IMR-90 (cell line): Measurements from ENCODE around the gene KCNG3. TPM values are rescaled to one million over a fixed set of nuclear protein-coding genes. Genes with fewer than 3 reads are reported as not detected.

Experiments
- ATAC-seq: fragments of 200-7000 bp; cut with Tn5 transposase; 2 replicates; pipeline ENCODE4 v1.9.1; 2020; ENCODE audit warnings: low read depth, mild to moderate bottlenecking, moderate library complexity
- BruUV-seq: library from RNA; stranded (reverse); fragments of 400-500 nt; replicated peaks from 2 replicates; lab custom pipeline; 2021; lab: Mats Ljungman, UMichigan
- CTCF ChIA-PET: fragments of 300-600 bp; formaldehyde crosslinking; extraction: SDS; loops from one replicate; lab custom pipeline; 2021; ENCODE audit warnings: antibody characterized with exemption; lab: Yijun Ruan, JAX
- POLR2A ChIA-PET: fragments of 300-600 bp; sonication (Branson Sonifier 250); formaldehyde crosslinking; loops from one replicate; lab custom pipeline; 2022; ENCODE audit warnings: antibody characterized with exemption; ENCODE audit not compliant: unreplicated experiment; lab: Charles Lee
- DNase-seq: peaks from one replicate; pipeline ENCODE4 v3.0.0; 2013
- H2AFZ ChIP-seq: replicated peaks from 2 replicates; pipeline ENCODE3; 2013; ENCODE audit warnings: low read length, mild to moderate bottlenecking; ENCODE audit not compliant: poor library complexity
- H2AK5ac ChIP-seq: 2 replicates; pipeline ENCODE4 v1.6.1; 2013; ENCODE audit warnings: low read depth, low read length, inconsistent platforms
- H2AK9ac ChIP-seq: replicated peaks from 2 replicates; pipeline ENCODE3; 2013; ENCODE audit warnings: mild to moderate bottlenecking, low read depth, low read length, moderate library complexity; ENCODE audit not compliant: poor library complexity
- H2BK120ac ChIP-seq: 2 replicates; pipeline ENCODE4 v1.6.1; 2013; ENCODE audit warnings: low read depth, low read length, inconsistent platforms
- H2BK15ac ChIP-seq: 3 replicates; pipeline ENCODE4 v1.6.1; 2013; ENCODE audit warnings: low read depth, low read length, inconsistent platforms
- H2BK20ac ChIP-seq: 2 replicates; pipeline ENCODE4 v1.6.1; 2013; ENCODE audit warnings: low read depth, mild to moderate bottlenecking, inconsistent platforms, low read length, moderate library complexity
- H2BK5ac ChIP-seq: 2 replicates; pipeline ENCODE4 v1.6.1; 2013; ENCODE audit warnings: mild to moderate bottlenecking, low read depth, low read length, inconsistent platforms; ENCODE audit not compliant: poor library complexity, severe bottlenecking
- H3K14ac ChIP-seq: replicated peaks from 2 replicates; pipeline ENCODE4 v1.6.1; 2013; ENCODE audit warnings: low read depth, low read length, inconsistent platforms
- H3K18ac ChIP-seq: 2 replicates; pipeline ENCODE4 v1.6.1; 2013; ENCODE audit warnings: low read depth, low read length, control low read depth
- H3K23ac ChIP-seq: 2 replicates; pipeline ENCODE4 v1.6.1; 2013; ENCODE audit warnings: low read depth, low read length, inconsistent platforms
- H3K27ac ChIP-seq: 2 replicates; pipeline ENCODE4 v1.5.1; 2013; ENCODE audit warnings: mild to moderate bottlenecking, control low read depth, low read length; ENCODE audit not compliant: insufficient read depth
- H3K27me3 ChIP-seq: 2 replicates; pipeline ENCODE4 v1.6.1; 2013; ENCODE audit warnings: low read length; ENCODE audit not compliant: control insufficient read depth, insufficient read depth
- H3K36me3 ChIP-seq: 2 replicates; pipeline ENCODE4 v1.6.1; 2013; ENCODE audit warnings: low read length, mixed read lengths; ENCODE audit not compliant: control insufficient read depth, insufficient read depth
- H3K4ac ChIP-seq: 2 replicates; pipeline ENCODE4 v1.6.1; 2013; ENCODE audit warnings: low read depth, low read length, inconsistent platforms
- H3K4me1 ChIP-seq: 2 replicates; pipeline ENCODE4 v1.6.1; 2013; ENCODE audit warnings: low read length, mixed read lengths; ENCODE audit not compliant: control insufficient read depth, insufficient read depth
- H3K4me2 ChIP-seq: 2 replicates; pipeline ENCODE4 v1.6.1; 2013; ENCODE audit warnings: low read depth, mild to moderate bottlenecking, control low read depth, low read length, moderate library complexity
- H3K4me3 ChIP-seq: 2 replicates; pipeline ENCODE4 v1.5.1; 2013; ENCODE audit warnings: low read depth, mild to moderate bottlenecking, control low read depth, low read length, moderate library complexity; ENCODE audit not compliant: insufficient read depth
- H3K56ac ChIP-seq: 2 replicates; pipeline ENCODE4 v1.6.1; 2013; ENCODE audit warnings: low read length, inconsistent platforms; ENCODE audit not compliant: insufficient read depth; ENCODE audit errors: extremely low read depth
- H3K79me1 ChIP-seq, 2 experiments: 2 replicates each; pipeline ENCODE4 v1.6.1; 2013; ENCODE audit warnings: low read length in 2 of 2, inconsistent platforms in 1 of 2, low read depth in 1 of 2
- H3K9ac ChIP-seq: 2 replicates; pipeline ENCODE4 v1.6.1; 2013; ENCODE audit warnings: low read depth, low read length, control low read depth
- H3K9me1 ChIP-seq: 2 replicates; pipeline ENCODE4 v1.6.1; 2013; ENCODE audit warnings: low read length, inconsistent platforms; ENCODE audit not compliant: insufficient read depth
- H3K9me3 ChIP-seq: 2 replicates; pipeline ENCODE4 v1.6.1; 2013; ENCODE audit warnings: low read length; ENCODE audit not compliant: control insufficient read depth, insufficient read depth
- H4K20me1 ChIP-seq: 2 replicates; pipeline ENCODE4 v1.6.1; 2013; ENCODE audit warnings: low read length, inconsistent platforms; ENCODE audit not compliant: insufficient read depth
- H4K5ac ChIP-seq: 2 replicates; pipeline ENCODE4 v1.6.1; 2013; ENCODE audit warnings: mild to moderate bottlenecking, low read depth, low read length, control low read depth
- H4K8ac ChIP-seq, 2 experiments: 2 replicates each; pipeline ENCODE4 v1.6.1; 2013; ENCODE audit warnings: low read depth in 2 of 2, low read length in 2 of 2, control low read depth in 1 of 2, inconsistent platforms in 1 of 2
- H4K91ac ChIP-seq: 2 replicates; pipeline ENCODE4 v1.6.1; 2013; ENCODE audit warnings: low read depth, low read length, inconsistent platforms; ENCODE audit not compliant: insufficient read depth
- CHD1 ChIP-seq: IDR thresholded peaks from 2 replicates; pipeline ENCODE4 v1.6.1; 2012; ENCODE audit warnings: low read depth, low read length, improper control_type of control experiment
- FOS ChIP-seq: fragments of 150-350 bp; IDR thresholded peaks from 2 replicates; pipeline ENCODE4 v1.6.1; 2016; ENCODE audit warnings: low read depth, low read length
- MAFK ChIP-seq: IDR thresholded peaks from 2 replicates; pipeline ENCODE4 v1.6.1; 2012; ENCODE audit warnings: low read depth, low read length, improper control_type of control experiment
- MAZ ChIP-seq: IDR thresholded peaks from 2 replicates; pipeline ENCODE4 v1.6.1; 2012; ENCODE audit warnings: low read depth, mild to moderate bottlenecking, low read length, improper control_type of control experiment, moderate library complexity, borderline replicate concordance
- NFE2L2 ChIP-seq: fragments of 150-350 bp; IDR thresholded peaks from 2 replicates; pipeline ENCODE4 v1.6.1; 2016; ENCODE audit warnings: low read depth, mild to moderate bottlenecking, low read length
- POLR2A ChIP-seq: IDR thresholded peaks from 2 replicates; pipeline ENCODE4 v1.6.1; 2012; ENCODE audit warnings: mild to moderate bottlenecking, low read depth, low read length
- RCOR1 ChIP-seq: IDR thresholded peaks from 2 replicates; pipeline ENCODE4 v1.6.1; 2012; ENCODE audit warnings: mild to moderate bottlenecking, low read length, improper control_type of control experiment; ENCODE audit not compliant: insufficient replicate concordance
- RFX5 ChIP-seq: IDR thresholded peaks from 2 replicates; pipeline ENCODE4 v1.8.0; 2012; ENCODE audit warnings: low read depth, mild to moderate bottlenecking, low read length, moderate library complexity
- SMC3 ChIP-seq: fragments of 150-350 bp; IDR thresholded peaks from 2 replicates; pipeline ENCODE4 v1.6.1; 2016; ENCODE audit warnings: low read depth, mild to moderate bottlenecking, antibody characterized with exemption, low read length, moderate library complexity
- WGBS, 2 experiments: methylation state at CpG; one replicate each; pipeline versions ENCODE4 v1.1.5 to v1.1.7; 2013; ENCODE audit warnings: missing lambda C conversion rate in 2 of 2; ENCODE audit not compliant: insufficient read length in 1 of 2; ENCODE audit errors: extremely low coverage in 2 of 2; 5-methylcytosine and 5-hydroxymethylcytosine counted together
- dilution Hi-C: fragments of 300-500 bp; cut with HindIII; formaldehyde crosslinking; loops from one replicate; pipeline ENCODE4 v1.14.3; 2018; ENCODE audit warnings: low sequenced_read_pairs; ENCODE audit not compliant: unreplicated experiment
- in situ Hi-C: fragments of 300-500 bp; cut with MboI; formaldehyde crosslinking; loops from 3 replicates; pipeline ENCODE4 v1.14.3; 2019; ENCODE audit warnings: low sequenced_read_pairs, inconsistent platforms, mixed read lengths
- intact Hi-C: fragments of 100-400 bp; cut with micrococcal nuclease; formaldehyde crosslinking; loops from 2 replicates; pipeline ENCODE4 v1.10.0; 2022
- polyA plus RNA-seq, 3 experiments: library from polyadenylated mRNA; depleted of rRNA; stranded (reverse); fragments of >200 nt; gene quantifications; 2 replicates each; pipeline ENCODE4 v1.2.3, GENCODE V29; 2012; ENCODE audit warnings: low replicate concordance in 1 of 3
- total RNA-seq: library from RNA; depleted of rRNA; stranded (reverse); fragments of >200 nt; gene quantifications from 2 replicates; pipeline ENCODE4 v1.2.3, GENCODE V29; 2012
- TF ChIP-seq, protein P1 (sequence below): fragments of 150-350 bp; IDR thresholded peaks from 2 replicates; pipeline ENCODE4 v1.6.1; 2017; ENCODE audit warnings: mild to moderate bottlenecking, antibody characterized with exemption, low read length, low read depth
- TF ChIP-seq, protein P2 (sequence below): fragments of 150-350 bp; IDR thresholded peaks from 2 replicates; pipeline ENCODE4 v1.6.1; 2016; ENCODE audit warnings: low read depth, mild to moderate bottlenecking, low read length, moderate library complexity, borderline replicate concordance
- TF ChIP-seq, protein P3 (sequence below): conservative IDR thresholded peaks from 2 replicates; pipeline ENCODE4 v1.5.1; 2012; ENCODE audit warnings: mild to moderate bottlenecking, low read depth, low read length, improper control_type of control experiment

Gene KCNG3
- total and polyA plus RNA-seq, 2 of the 4 experiments (the other 2 are of a cell fraction) = under 0.01 TPM; not detected in 1

DNA sequence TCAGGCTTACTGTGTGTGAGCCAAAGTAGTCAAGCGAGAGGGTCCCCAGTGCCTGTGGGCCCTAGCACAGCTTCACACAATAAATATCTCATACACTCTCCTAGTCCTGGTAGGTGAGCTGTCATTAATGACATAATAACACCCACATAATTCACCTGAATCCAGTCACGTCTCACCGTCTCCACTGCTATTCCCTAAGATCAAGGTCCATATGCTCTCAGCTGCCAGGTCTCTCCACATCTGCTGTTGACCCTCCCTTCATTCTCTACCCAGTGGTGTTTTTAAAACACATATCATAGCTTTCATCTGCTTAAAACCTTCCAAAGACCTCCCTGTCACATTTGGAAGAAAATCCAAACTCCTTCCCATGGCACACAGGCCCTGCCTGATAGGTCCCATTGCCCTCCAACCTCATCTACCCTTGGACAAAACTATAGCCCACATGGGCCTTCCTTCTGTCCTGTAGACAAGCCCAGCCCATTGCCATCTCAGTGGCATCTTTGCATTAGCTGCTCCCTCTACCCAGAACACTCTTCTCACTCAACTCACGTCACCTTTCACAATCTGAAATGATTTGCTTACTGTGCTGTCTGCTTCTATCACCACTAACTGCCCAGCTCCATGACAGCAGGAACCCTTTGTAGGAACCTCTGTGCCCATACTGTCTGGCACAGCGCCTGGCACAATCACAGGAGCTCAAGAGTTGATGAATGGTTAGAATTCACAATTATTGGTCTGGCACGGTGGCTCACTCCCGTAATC lies 7.5 kb downstream of the KCNG3 start (continued):
- TF ChIP-seq, protein P1, sequence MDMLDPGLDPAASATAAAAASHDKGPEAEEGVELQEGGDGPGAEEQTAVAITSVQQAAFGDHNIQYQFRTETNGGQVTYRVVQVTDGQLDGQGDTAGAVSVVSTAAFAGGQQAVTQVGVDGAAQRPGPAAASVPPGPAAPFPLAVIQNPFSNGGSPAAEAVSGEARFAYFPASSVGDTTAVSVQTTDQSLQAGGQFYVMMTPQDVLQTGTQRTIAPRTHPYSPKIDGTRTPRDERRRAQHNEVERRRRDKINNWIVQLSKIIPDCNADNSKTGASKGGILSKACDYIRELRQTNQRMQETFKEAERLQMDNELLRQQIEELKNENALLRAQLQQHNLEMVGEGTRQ = no peak

DNA sequence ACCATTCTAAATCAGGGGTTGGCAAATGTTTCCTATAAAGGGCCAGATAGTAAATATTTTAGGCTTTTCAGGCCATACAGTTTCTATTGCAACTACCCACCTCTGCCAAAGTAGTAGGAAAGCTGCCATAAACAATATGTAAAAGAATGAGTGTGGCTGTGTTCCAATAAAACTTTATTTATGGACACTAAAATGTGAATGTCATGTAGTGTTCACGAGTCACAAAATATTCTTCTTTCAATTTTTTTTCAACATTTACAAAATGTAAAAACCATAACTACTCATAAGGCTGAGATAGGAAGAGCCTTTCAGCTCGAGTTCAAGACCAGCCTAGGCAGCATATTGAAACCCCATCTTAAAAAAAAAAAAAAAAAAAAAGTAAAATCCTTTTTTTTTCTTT lies 13.4 kb downstream of the KCNG3 start:
- Histone ChIP-seq H3K4me2 (no peak overlapping the region), H3K9me3 (no peaks in the 10 kb centered on the region), H3K27me3 (peaks cover 2% of the 10 kb centered on the region), H2AK5ac (no peak overlapping the region), H4K20me1 (no peaks in the 10 kb centered on the region), H4K91ac (no peak overlapping the region), H3K79me1 (no peaks in the 10 kb centered on the region), H3K18ac (no peak overlapping the region), H2AK9ac (no peak overlapping the region), H3K27ac (no peak overlapping the region), H4K8ac (no peak overlapping the region), H3K23ac (no peak overlapping the region), H2BK5ac (no peak overlapping the region), H4K5ac (no peak overlapping the region), H3K9me1 (no peaks in the 10 kb centered on the region), H2BK15ac (no peak overlapping the region), H3K4me3 (no peak overlapping the region), H3K4ac (no peak overlapping the region), H2AFZ (no peak overlapping the region), H3K9ac (no peak overlapping the region), H3K4me1 (no peaks in the 10 kb centered on the region), H3K14ac (no peak overlapping the region), H3K36me3 (no peaks in the 10 kb centered on the region), H2BK120ac (no peak overlapping the region), H3K56ac (no peak overlapping the region), H2BK20ac (no peak overlapping the region)
- DNase-seq = no peak
- dilution Hi-C loops = no loop called here
- intact Hi-C loops = no loop called here
- WGBS, 2 experiments = no CpG with 5 or more reads among the region's 2 CpGs
- no TSS peak for BruUV-seq
- no peak for ATAC-seq
- CTCF ChIA-PET = no interaction called here
- POLR2A ChIA-PET = no interaction called here
- in situ Hi-C loops = no loop called here
- TF ChIP-seq NFE2L2 = no peak
- no peak for TF ChIP-seq RFX5
- no peak for TF ChIP-seq POLR2A
- TF ChIP-seq, protein P2, sequence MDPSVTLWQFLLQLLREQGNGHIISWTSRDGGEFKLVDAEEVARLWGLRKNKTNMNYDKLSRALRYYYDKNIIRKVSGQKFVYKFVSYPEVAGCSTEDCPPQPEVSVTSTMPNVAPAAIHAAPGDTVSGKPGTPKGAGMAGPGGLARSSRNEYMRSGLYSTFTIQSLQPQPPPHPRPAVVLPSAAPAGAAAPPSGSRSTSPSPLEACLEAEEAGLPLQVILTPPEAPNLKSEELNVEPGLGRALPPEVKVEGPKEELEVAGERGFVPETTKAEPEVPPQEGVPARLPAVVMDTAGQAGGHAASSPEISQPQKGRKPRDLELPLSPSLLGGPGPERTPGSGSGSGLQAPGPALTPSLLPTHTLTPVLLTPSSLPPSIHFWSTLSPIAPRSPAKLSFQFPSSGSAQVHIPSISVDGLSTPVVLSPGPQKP = no peak
- no peak for TF ChIP-seq MAFK
- TF ChIP-seq SMC3 = no peak
- TF ChIP-seq CHD1 = no peak
- TF ChIP-seq, protein P3, sequence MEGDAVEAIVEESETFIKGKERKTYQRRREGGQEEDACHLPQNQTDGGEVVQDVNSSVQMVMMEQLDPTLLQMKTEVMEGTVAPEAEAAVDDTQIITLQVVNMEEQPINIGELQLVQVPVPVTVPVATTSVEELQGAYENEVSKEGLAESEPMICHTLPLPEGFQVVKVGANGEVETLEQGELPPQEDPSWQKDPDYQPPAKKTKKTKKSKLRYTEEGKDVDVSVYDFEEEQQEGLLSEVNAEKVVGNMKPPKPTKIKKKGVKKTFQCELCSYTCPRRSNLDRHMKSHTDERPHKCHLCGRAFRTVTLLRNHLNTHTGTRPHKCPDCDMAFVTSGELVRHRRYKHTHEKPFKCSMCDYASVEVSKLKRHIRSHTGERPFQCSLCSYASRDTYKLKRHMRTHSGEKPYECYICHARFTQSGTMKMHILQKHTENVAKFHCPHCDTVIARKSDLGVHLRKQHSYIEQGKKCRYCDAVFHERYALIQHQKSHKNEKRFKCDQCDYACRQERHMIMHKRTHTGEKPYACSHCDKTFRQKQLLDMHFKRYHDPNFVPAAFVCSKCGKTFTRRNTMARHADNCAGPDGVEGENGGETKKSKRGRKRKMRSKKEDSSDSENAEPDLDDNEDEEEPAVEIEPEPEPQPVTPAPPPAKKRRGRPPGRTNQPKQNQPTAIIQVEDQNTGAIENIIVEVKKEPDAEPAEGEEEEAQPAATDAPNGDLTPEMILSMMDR = no peak
- no peak for TF ChIP-seq FOS
- no peak for TF ChIP-seq MAZ
- TF ChIP-seq, protein P1 = no peak
- no peak for TF ChIP-seq RCOR1
